ENCODE results near the gene DMXL2. TPM values are rescaled to one million over a fixed set of nuclear protein-coding genes. Genes with fewer than 3 reads are reported as not detected.

Gene DMXL2
- total and polyA plus RNA-seq, 2 experiments from 2014 or later = 6.1 to 61.1 TPM

DNA sequence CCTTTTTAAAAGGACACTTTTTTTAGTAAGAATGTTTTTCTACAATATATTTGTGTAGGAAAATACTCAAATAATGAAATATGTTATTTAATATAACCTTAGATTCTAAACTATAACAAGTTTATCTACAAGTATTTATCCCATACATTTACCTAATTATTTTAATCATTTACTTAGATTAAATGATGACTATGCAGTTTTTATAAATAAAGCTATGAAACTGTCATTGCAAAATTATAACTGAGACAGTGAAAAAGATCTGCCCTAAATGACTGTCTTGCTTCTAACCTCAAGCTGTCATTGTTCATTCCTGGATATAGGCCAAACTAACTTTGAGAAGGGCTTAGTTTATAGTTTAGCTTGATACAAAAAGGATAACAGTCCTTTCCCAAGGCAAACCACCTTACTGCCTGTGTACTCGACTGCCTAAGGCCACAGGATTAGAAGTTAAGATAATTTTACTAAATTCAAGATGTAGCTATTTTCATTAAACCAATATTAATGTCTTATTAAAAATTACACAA lies 197.0 kb downstream of the DMXL2 start:
- 0 out of 2 replicates have a peak, but pooled peaks cover 3% of the 10 kb centered on the region for H3K36me3 ChIP-seq (ENCODE audit: insufficient read depth)
- H4K20me1 ChIP-seq (replicated peaks; ENCODE audit: insufficient read depth) = no peaks in the 10 kb centered on the region
- no peak overlapping the region for H3K4me3 Mint-ChIP-seq
- H3K4me1 ChIP-seq (ENCODE audit: insufficient read depth) = peaks cover 6% of the 10 kb centered on the region; the same call in 1 of the 2 replicates
- TF ChIP-seq ZNF331 (CRISPR knock-in tag; IDR thresholded peaks at IDR 0.05; ENCODE audit: low read depth) (no peak), CREB1 (CRISPR knock-in tag; IDR thresholded peaks at IDR 0.05; ENCODE audit: low read depth) (no peak), JUNB (IDR thresholded peaks at IDR 0.05; ENCODE audit: unreplicated experiment) (no peak), STAT1 (IDR thresholded peaks at IDR 0.05; ENCODE audit: unreplicated experiment) (no peak), ZNF114 (CRISPR knock-in tag; IDR thresholded peaks at IDR 0.05) (no peak), NANOG (IDR thresholded peaks at IDR 0.05; ENCODE audit: borderline replicate concordance) (no peak), EZH2phosphoT487 (IDR thresholded peaks at IDR 0.05; ENCODE audit: unreplicated experiment) (no peak), EZH2 (IDR thresholded peaks at IDR 0.05; ENCODE audit: low read depth, unreplicated experiment) (no peak), POLR2AphosphoS5 (IDR thresholded peaks at IDR 0.05; ENCODE audit: low read depth) (no peak)
- TF ChIP-seq, protein P1, sequence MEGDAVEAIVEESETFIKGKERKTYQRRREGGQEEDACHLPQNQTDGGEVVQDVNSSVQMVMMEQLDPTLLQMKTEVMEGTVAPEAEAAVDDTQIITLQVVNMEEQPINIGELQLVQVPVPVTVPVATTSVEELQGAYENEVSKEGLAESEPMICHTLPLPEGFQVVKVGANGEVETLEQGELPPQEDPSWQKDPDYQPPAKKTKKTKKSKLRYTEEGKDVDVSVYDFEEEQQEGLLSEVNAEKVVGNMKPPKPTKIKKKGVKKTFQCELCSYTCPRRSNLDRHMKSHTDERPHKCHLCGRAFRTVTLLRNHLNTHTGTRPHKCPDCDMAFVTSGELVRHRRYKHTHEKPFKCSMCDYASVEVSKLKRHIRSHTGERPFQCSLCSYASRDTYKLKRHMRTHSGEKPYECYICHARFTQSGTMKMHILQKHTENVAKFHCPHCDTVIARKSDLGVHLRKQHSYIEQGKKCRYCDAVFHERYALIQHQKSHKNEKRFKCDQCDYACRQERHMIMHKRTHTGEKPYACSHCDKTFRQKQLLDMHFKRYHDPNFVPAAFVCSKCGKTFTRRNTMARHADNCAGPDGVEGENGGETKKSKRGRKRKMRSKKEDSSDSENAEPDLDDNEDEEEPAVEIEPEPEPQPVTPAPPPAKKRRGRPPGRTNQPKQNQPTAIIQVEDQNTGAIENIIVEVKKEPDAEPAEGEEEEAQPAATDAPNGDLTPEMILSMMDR (conservative IDR thresholded peaks at IDR 0.05; ENCODE audit: low read depth in 2 of 2) = no peak
- TF ChIP-seq, protein P2, sequence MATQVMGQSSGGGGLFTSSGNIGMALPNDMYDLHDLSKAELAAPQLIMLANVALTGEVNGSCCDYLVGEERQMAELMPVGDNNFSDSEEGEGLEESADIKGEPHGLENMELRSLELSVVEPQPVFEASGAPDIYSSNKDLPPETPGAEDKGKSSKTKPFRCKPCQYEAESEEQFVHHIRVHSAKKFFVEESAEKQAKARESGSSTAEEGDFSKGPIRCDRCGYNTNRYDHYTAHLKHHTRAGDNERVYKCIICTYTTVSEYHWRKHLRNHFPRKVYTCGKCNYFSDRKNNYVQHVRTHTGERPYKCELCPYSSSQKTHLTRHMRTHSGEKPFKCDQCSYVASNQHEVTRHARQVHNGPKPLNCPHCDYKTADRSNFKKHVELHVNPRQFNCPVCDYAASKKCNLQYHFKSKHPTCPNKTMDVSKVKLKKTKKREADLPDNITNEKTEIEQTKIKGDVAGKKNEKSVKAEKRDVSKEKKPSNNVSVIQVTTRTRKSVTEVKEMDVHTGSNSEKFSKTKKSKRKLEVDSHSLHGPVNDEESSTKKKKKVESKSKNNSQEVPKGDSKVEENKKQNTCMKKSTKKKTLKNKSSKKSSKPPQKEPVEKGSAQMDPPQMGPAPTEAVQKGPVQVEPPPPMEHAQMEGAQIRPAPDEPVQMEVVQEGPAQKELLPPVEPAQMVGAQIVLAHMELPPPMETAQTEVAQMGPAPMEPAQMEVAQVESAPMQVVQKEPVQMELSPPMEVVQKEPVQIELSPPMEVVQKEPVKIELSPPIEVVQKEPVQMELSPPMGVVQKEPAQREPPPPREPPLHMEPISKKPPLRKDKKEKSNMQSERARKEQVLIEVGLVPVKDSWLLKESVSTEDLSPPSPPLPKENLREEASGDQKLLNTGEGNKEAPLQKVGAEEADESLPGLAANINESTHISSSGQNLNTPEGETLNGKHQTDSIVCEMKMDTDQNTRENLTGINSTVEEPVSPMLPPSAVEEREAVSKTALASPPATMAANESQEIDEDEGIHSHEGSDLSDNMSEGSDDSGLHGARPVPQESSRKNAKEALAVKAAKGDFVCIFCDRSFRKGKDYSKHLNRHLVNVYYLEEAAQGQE (IDR thresholded peaks at IDR 0.05; ENCODE audit: unreplicated experiment) = no peak
- TF ChIP-seq, protein P3, sequence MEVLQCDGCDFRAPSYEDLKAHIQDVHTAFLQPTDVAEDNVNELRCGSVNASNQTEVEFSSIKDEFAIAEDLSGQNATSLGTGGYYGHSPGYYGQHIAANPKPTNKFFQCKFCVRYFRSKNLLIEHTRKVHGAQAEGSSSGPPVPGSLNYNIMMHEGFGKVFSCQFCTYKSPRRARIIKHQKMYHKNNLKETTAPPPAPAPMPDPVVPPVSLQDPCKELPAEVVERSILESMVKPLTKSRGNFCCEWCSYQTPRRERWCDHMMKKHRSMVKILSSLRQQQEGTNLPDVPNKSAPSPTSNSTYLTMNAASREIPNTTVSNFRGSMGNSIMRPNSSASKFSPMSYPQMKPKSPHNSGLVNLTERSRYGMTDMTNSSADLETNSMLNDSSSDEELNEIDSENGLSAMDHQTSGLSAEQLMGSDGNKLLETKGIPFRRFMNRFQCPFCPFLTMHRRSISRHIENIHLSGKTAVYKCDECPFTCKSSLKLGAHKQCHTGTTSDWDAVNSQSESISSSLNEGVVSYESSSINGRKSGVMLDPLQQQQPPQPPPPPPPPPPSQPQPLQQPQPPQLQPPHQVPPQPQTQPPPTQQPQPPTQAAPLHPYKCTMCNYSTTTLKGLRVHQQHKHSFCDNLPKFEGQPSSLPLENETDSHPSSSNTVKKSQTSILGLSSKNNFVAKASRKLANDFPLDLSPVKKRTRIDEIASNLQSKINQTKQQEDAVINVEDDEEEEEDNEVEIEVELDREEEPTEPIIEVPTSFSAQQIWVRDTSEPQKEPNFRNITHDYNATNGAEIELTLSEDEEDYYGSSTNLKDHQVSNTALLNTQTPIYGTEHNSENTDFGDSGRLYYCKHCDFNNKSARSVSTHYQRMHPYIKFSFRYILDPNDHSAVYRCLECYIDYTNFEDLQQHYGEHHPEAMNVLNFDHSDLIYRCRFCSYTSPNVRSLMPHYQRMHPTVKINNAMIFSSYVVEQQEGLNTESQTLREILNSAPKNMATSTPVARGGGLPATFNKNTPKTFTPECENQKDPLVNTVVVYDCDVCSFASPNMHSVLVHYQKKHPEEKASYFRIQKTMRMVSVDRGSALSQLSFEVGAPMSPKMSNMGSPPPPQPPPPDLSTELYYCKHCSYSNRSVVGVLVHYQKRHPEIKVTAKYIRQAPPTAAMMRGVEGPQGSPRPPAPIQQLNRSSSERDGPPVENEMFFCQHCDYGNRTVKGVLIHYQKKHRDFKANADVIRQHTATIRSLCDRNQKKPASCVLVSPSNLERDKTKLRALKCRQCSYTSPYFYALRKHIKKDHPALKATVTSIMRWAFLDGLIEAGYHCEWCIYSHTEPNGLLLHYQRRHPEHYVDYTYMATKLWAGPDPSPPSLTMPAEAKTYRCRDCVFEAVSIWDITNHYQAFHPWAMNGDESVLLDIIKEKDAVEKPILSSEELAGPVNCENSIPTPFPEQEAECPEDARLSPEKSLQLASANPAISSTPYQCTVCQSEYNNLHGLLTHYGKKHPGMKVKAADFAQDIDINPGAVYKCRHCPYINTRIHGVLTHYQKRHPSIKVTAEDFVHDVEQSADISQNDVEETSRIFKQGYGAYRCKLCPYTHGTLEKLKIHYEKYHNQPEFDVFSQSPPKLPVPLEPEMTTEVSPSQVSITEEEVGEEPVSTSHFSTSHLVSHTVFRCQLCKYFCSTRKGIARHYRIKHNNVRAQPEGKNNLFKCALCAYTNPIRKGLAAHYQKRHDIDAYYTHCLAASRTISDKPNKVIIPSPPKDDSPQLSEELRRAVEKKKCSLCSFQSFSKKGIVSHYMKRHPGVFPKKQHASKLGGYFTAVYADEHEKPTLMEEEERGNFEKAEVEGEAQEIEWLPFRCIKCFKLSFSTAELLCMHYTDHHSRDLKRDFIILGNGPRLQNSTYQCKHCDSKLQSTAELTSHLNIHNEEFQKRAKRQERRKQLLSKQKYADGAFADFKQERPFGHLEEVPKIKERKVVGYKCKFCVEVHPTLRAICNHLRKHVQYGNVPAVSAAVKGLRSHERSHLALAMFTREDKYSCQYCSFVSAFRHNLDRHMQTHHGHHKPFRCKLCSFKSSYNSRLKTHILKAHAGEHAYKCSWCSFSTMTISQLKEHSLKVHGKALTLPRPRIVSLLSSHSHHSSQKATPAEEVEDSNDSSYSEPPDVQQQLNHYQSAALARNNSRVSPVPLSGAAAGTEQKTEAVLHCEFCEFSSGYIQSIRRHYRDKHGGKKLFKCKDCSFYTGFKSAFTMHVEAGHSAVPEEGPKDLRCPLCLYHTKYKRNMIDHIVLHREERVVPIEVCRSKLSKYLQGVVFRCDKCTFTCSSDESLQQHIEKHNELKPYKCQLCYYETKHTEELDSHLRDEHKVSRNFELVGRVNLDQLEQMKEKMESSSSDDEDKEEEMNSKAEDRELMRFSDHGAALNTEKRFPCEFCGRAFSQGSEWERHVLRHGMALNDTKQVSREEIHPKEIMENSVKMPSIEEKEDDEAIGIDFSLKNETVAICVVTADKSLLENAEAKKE (CRISPR knock-in tag; IDR thresholded peaks at IDR 0.05) = no peak
- TF ChIP-seq, protein P4, sequence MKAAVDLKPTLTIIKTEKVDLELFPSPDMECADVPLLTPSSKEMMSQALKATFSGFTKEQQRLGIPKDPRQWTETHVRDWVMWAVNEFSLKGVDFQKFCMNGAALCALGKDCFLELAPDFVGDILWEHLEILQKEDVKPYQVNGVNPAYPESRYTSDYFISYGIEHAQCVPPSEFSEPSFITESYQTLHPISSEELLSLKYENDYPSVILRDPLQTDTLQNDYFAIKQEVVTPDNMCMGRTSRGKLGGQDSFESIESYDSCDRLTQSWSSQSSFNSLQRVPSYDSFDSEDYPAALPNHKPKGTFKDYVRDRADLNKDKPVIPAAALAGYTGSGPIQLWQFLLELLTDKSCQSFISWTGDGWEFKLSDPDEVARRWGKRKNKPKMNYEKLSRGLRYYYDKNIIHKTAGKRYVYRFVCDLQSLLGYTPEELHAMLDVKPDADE (IDR thresholded peaks at IDR 0.05) = no peak
- H2AFZ ChIP-seq = no peak overlapping the region
- H3K9me3 Mint-ChIP-seq = peaks cover 18% of the 10 kb centered on the region
- H3K36me3 Mint-ChIP-seq (ENCODE audit: low read depth) = peaks cover 8% of the 10 kb centered on the region; the same call in 2 of the 3 replicates
- H3F3A ChIP-seq (replicated peaks; ENCODE audit: low read depth) = no peaks in the 10 kb centered on the region
- no peaks in the 10 kb centered on the region for H3K27me3 ChIP-seq (ENCODE audit: insufficient read depth)
- no peak for DNase-seq (ENCODE audit: low spot score)
- H3K27ac ChIP-seq (ENCODE audit: low read depth) = no peak overlapping the region
- ATAC-seq = no peak
- 0 out of 2 replicates have a peak overlapping the region, but pooled peaks have one; percentile 6 for H3K4me2 ChIP-seq
- H3K9me2 ChIP-seq (ENCODE audit: insufficient read depth) = peaks cover 9% of the 10 kb centered on the region; the same call in 1 of the 2 replicates
- no peak overlapping the region for H3K4me3 ChIP-seq
- peaks cover 14% of the 10 kb centered on the region for H3K4me1 Mint-ChIP-seq
- peaks cover 1% of the 10 kb centered on the region for H3K27me3 Mint-ChIP-seq (ENCODE audit: insufficient read depth, low read depth, poor library complexity)
- H3K27ac Mint-ChIP-seq = no peak overlapping the region
- no peaks in the 10 kb centered on the region for H3K79me2 ChIP-seq (replicated peaks; ENCODE audit: insufficient read depth)
